DOHH2 (cell line): ENCODE measurements around the gene DPP6.

Experiments used
- H3F3A ChIP-seq: fragments of 200-600 bp; sonication (generic), shearing (Covaris generic); 2 replicates; pipeline ENCODE4 v1.6.0; 2016; ENCODE audit warnings: antibody characterized with exemption, mild to moderate bottlenecking; ENCODE audit not compliant: control insufficient read depth, insufficient read depth
- H3K27ac ChIP-seq: fragments of 200-600 bp; sonication (generic); 2 replicates; pipeline ENCODE4 v1.5.1; 2014; ENCODE audit warnings: low read depth, mild to moderate bottlenecking, low read length, moderate library complexity
- H3K27me3 ChIP-seq: fragments of 200-600 bp; sonication (generic); 2 replicates; pipeline ENCODE4 v1.6.1; 2014; ENCODE audit warnings: mild to moderate bottlenecking, low read length, mixed read lengths; ENCODE audit not compliant: control insufficient read depth
- H3K36me3 ChIP-seq: fragments of 200-600 bp; sonication (generic); 2 replicates; pipeline ENCODE4 v1.6.1; 2014; ENCODE audit warnings: mild to moderate bottlenecking, low read length, moderate library complexity, mixed read lengths; ENCODE audit not compliant: control insufficient read depth
- H3K4me1 ChIP-seq: fragments of 200-600 bp; sonication (generic); 2 replicates; pipeline ENCODE4 v1.6.1; 2014; ENCODE audit warnings: mild to moderate bottlenecking, low read length, mixed read lengths; ENCODE audit not compliant: control insufficient read depth
- H3K4me2 ChIP-seq: fragments of 200-600 bp; sonication (generic); 2 replicates; pipeline ENCODE4 v1.6.0; 2014; ENCODE audit warnings: mild to moderate bottlenecking, low read length, moderate library complexity
- H3K4me3 ChIP-seq: fragments of 200-600 bp; sonication (generic); 2 replicates; pipeline ENCODE4 v1.5.1; 2014; ENCODE audit warnings: mild to moderate bottlenecking, low read length, mixed read lengths
- H3K79me2 ChIP-seq: fragments of 200-600 bp; sonication (generic); 2 replicates; pipeline ENCODE4 v1.6.1; 2014; ENCODE audit warnings: mild to moderate bottlenecking, low read length, mixed read lengths; ENCODE audit not compliant: control insufficient read depth
- H3K9me2 ChIP-seq: fragments of 200-600 bp; sonication (generic); replicated peaks from 2 replicates; pipeline ENCODE4 v1.6.1; 2014; ENCODE audit warnings: mild to moderate bottlenecking, low read length, mixed read lengths; ENCODE audit not compliant: control insufficient read depth
- H3K9me3 ChIP-seq: fragments of 200-600 bp; sonication (generic); 2 replicates; pipeline ENCODE4 v1.6.1; 2014; ENCODE audit warnings: antibody characterized with exemption, low read length, mixed read lengths; ENCODE audit not compliant: control insufficient read depth, insufficient read depth
- H4K20me1 ChIP-seq: fragments of 200-600 bp; sonication (generic); 2 replicates; pipeline ENCODE4 v1.6.0; 2014; ENCODE audit warnings: low read depth, mild to moderate bottlenecking, antibody characterized with exemption, low read length, moderate library complexity; ENCODE audit not compliant: control insufficient read depth, insufficient read depth
- CTCF ChIP-seq: fragments of 200-600 bp; sonication (generic); IDR thresholded peaks from one replicate; pipeline ENCODE4 v1.5.1; 2014; ENCODE audit warnings: antibody characterized with exemption, mild to moderate bottlenecking, low read depth, low read length; ENCODE audit not compliant: poor library complexity, severe bottlenecking
- EZH2phosphoT487 ChIP-seq: fragments of 200-600 bp; sonication (generic); IDR thresholded peaks from 2 replicates; pipeline ENCODE4 v1.6.1; 2017; ENCODE audit warnings: borderline replicate concordance, mild to moderate bottlenecking, antibody characterized with exemption, low read length, moderate library complexity, mixed read lengths

The DPP6 gene

DNA sequence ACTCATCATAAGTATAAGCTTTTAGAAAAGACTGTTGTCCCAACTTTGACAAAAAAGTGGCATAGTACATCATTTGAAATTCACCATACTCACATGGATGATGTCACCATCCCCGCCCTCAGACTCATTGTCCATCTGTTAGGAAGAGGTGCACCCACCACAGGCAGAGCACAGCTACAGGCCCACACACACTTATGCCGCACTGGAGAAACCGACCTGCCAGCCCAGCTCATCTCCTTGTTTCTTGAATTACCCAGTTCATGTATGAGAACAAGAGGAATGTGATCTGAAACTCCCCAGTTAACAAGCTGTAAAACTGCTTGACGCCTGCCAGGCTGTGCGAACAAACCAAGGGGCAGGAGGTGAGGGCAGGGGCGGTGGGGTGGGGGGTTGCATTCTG is 312.0 kb downstream of the DPP6 start:
- no peaks in the 10 kb centered on the region for H4K20me1 ChIP-seq
- H3K9me2 ChIP-seq: no peaks in the 10 kb centered on the region
- TF ChIP-seq EZH2phosphoT487 (no peak), CTCF (no peak)
- H3K4me1 ChIP-seq: no peaks in the 10 kb centered on the region
- no peaks in the 10 kb centered on the region for H3K27me3 ChIP-seq
- no peaks in the 10 kb centered on the region for H3K79me2 ChIP-seq
- no peak overlapping the region for H3K4me2 ChIP-seq
- no peak overlapping the region for H3K4me3 ChIP-seq
- peaks cover 10% of the 10 kb centered on the region; the same call in 1 of the 2 replicates for H3K9me3 ChIP-seq
- H3F3A ChIP-seq: no peaks in the 10 kb centered on the region
- H3K36me3 ChIP-seq: no peaks in the 10 kb centered on the region
- H3K27ac ChIP-seq: no peak overlapping the region

- no peak overlapping the region for H3K4me3 ChIP-seq
- no peaks in the 10 kb centered on the region for H3K27me3 ChIP-seq
- no peaks in the 10 kb centered on the region for H3F3A ChIP-seq
- no peaks in the 10 kb centered on the region for H3K79me2 ChIP-seq
- no peaks in the 10 kb centered on the region for H3K4me1 ChIP-seq
- H3K9me3 ChIP-seq: peaks cover 15% of the 10 kb centered on the region; the same call in 1 of the 2 replicates
- no peak overlapping the region for H3K4me2 ChIP-seq
- TF ChIP-seq CTCF (no peak), EZH2phosphoT487 (no peak)
- no peaks in the 10 kb centered on the region for H3K9me2 ChIP-seq
- H4K20me1 ChIP-seq: no peaks in the 10 kb centered on the region
- no peaks in the 10 kb centered on the region for H3K36me3 ChIP-seq
- no peak overlapping the region for H3K27ac ChIP-seq
Measured at GRCh38 chr7:154371424-154371823, 319.2 kb downstream of the DPP6 start.

GRCh38 chr7:154372011-154372601 is 319.9 kb downstream of the DPP6 start:
- no peak overlapping the region for H3K4me2 ChIP-seq
- H3K79me2 ChIP-seq: no peaks in the 10 kb centered on the region
- H4K20me1 ChIP-seq: no peaks in the 10 kb centered on the region
- H3K4me1 ChIP-seq: no peaks in the 10 kb centered on the region
- no peaks in the 10 kb centered on the region for H3K27me3 ChIP-seq
- H3K4me3 ChIP-seq: no peak overlapping the region
- H3K36me3 ChIP-seq: no peaks in the 10 kb centered on the region
- H3K27ac ChIP-seq: no peak overlapping the region
- peaks cover 15% of the 10 kb centered on the region; the same call in 1 of the 2 replicates for H3K9me3 ChIP-seq
- TF ChIP-seq CTCF (no peak), EZH2phosphoT487 (no peak)
- H3K9me2 ChIP-seq: no peaks in the 10 kb centered on the region
- H3F3A ChIP-seq: no peaks in the 10 kb centered on the region
